GM12878 (cell line): Measurements from ENCODE around the gene ACP4. TPM values are rescaled to one million over a fixed set of nuclear protein-coding genes. Genes with fewer than 3 reads are reported as not detected.
A peak's percentile ranks its signal among the peaks of the same experiment; 100 is the strongest.

Experiments
- ATAC-seq: fragments of 200-7000 bp; cut with Tn5 transposase; 3 replicates; pipeline ENCODE4 v1.9.1; 2020; ENCODE audit warnings: mild to moderate bottlenecking, moderate library complexity
- BruUV-seq: library from RNA; stranded (reverse); fragments of 400-500 nt; replicated peaks from 2 replicates; lab custom pipeline; 2021; lab: Mats Ljungman, UMichigan
- CTCF ChIA-PET: fragments of 300-600 bp; sonication (Branson Sonifier 250); formaldehyde crosslinking; extraction: SDS; loops from one replicate; lab custom pipeline; 2021; ENCODE audit warnings: inconsistent platforms; lab: Yijun Ruan, JAX
- POLR2A ChIA-PET: fragments of 350-600 bp; formaldehyde crosslinking; extraction: SDS; loops from one replicate; lab custom pipeline; 2021; ENCODE audit warnings: inconsistent platforms; lab: Charles Lee
- RAD21 ChIA-PET: fragments of 300-600 bp; sonication (Branson Sonifier 250); formaldehyde crosslinking; loops from one replicate; lab custom pipeline; 2023; ENCODE audit warnings: antibody characterized with exemption; ENCODE audit not compliant: unreplicated experiment; lab: Charles Lee
- SMC1A ChIA-PET: fragments of 300-600 bp; sonication (Branson Sonifier 250); formaldehyde crosslinking; loops from one replicate; lab custom pipeline; 2023; ENCODE audit not compliant: unreplicated experiment, uncharacterized antibody; lab: Charles Lee
- DNase-seq: peaks from one replicate; pipeline ENCODE4 v3.0.0-alpha.2; 2011; ENCODE audit warnings: low read depth, low spot score
- FAIRE-seq: peaks from 3 replicates; lab custom pipeline; 2011; peaks lifted over from hg19 to GRCh38; lab: Jason Lieb, UNC
- H2AFZ ChIP-seq: 2 replicates; pipeline ENCODE4 v1.6.0; 2011; ENCODE audit warnings: low read depth, low read length, control low read depth; ENCODE audit not compliant: control insufficient read depth
- H3K27ac ChIP-seq: 2 replicates; pipeline ENCODE4 v1.5.1; 2011; ENCODE audit warnings: control low read depth; ENCODE audit not compliant: control insufficient read depth, insufficient read depth
- H3K27me3 ChIP-seq, 2 experiments: replicated peaks in 1 of 2; 2 replicates each; pipeline versions ENCODE4 v1.6.0 to v1.6.1; 2011; ENCODE audit warnings: low read length in 1 of 2; ENCODE audit not compliant: control insufficient read depth in 2 of 2, insufficient read depth in 2 of 2
- H3K36me3 ChIP-seq, 2 experiments: 2 replicates each; pipeline ENCODE4 v1.5.1; 2011; ENCODE audit warnings: low read length in 1 of 2; ENCODE audit not compliant: control insufficient read depth in 2 of 2, insufficient read depth in 2 of 2
- H3K4me1 ChIP-seq: 2 replicates; pipeline ENCODE4 v1.6.1; 2011; ENCODE audit warnings: mild to moderate bottlenecking, low read length, moderate library complexity, mixed read lengths; ENCODE audit not compliant: control insufficient read depth, insufficient read depth
- H3K4me2 ChIP-seq: 2 replicates; pipeline ENCODE4 v1.6.0; 2011; ENCODE audit warnings: control low read depth; ENCODE audit not compliant: control insufficient read depth, insufficient read depth
- H3K4me3 ChIP-seq: fragments of 200-600 bp; sonication (generic); 2 replicates; pipeline ENCODE4 v1.5.1; 2016
- H3K79me2 ChIP-seq: 2 replicates; pipeline ENCODE4 v1.6.0; 2011; ENCODE audit warnings: low read length; ENCODE audit not compliant: control insufficient read depth, insufficient read depth
- H3K9ac ChIP-seq: 2 replicates; pipeline ENCODE4 v1.8.0; 2011; ENCODE audit warnings: low read length, control low read depth, mixed read lengths; ENCODE audit not compliant: control insufficient read depth, insufficient read depth
- H3K9me3 ChIP-seq: replicated peaks from 3 replicates; pipeline ENCODE4 v1.5.1; 2011; ENCODE audit warnings: mild to moderate bottlenecking, low read length; ENCODE audit not compliant: control insufficient read depth, insufficient read depth
- H4K20me1 ChIP-seq: 2 replicates; pipeline ENCODE4 v1.6.0; 2011; ENCODE audit not compliant: control insufficient read depth, insufficient read depth
- BACH1 ChIP-seq: fragments of 450-650 bp; IDR thresholded peaks from 2 replicates; pipeline ENCODE4 v1.6.1; 2017; ENCODE audit warnings: mild to moderate bottlenecking, borderline replicate concordance
- BCL3 ChIP-seq: IDR thresholded peaks from 2 replicates; pipeline ENCODE4 v1.6.1; 2011; ENCODE audit warnings: borderline replicate concordance, low read depth, mild to moderate bottlenecking, moderate library complexity, low read length; ENCODE audit not compliant: insufficient read depth, poor library complexity, severe bottlenecking
- CEBPB ChIP-seq, 2 experiments: fragments of 150-350 bp in 1 of 2; IDR thresholded peaks; 2 replicates each; pipeline ENCODE4 v1.6.1; 2012 to 2014; ENCODE audit warnings: low read depth in 2 of 2, low read length in 2 of 2, borderline replicate concordance in 1 of 2, inconsistent platforms in 1 of 2
- MTA3 ChIP-seq: IDR thresholded peaks from 2 replicates; pipeline ENCODE4 v1.6.1; 2012; ENCODE audit warnings: low read length, inconsistent platforms, borderline replicate concordance
- POLR2A ChIP-seq: IDR thresholded peaks from 2 replicates; pipeline ENCODE4 v1.6.1; 2011; ENCODE audit warnings: low read depth, mild to moderate bottlenecking, low read length
- WRNIP1 ChIP-seq: IDR thresholded peaks from 2 replicates; pipeline ENCODE4 v1.6.1; 2011; ENCODE audit warnings: low read depth, low read length, improper control_type of control experiment, borderline replicate concordance
- ZBED1 ChIP-seq: IDR thresholded peaks from 2 replicates; pipeline ENCODE4 v1.6.1; 2016; ENCODE audit warnings: borderline replicate concordance
- WGBS: methylation state at CpG from one replicate; pipeline ENCODE4 v1.1.6; 2016; ENCODE audit warnings: low lambda C conversion rate; ENCODE audit not compliant: insufficient replicate concordance, insufficient coverage; ENCODE audit errors: missing lambda C conversion rate; 5-methylcytosine and 5-hydroxymethylcytosine counted together
- in situ Hi-C: fragments of 300-500 bp; cut with MboI; formaldehyde crosslinking; loops from 9 replicates; pipeline ENCODE4 v1.14.3; 2018; ENCODE audit warnings: mixed read lengths
- intact Hi-C: fragments of 100-400 bp; cut with micrococcal nuclease; formaldehyde crosslinking; loops from one replicate; pipeline ENCODE4 v1.14.2; 2022; ENCODE audit not compliant: unreplicated experiment
- polyA plus RNA-seq, 11 experiments: library from polyadenylated mRNA; depleted of rRNA in 4 of 11; unstranded in 6 of 11; stranded (reverse) in 5 of 11; fragments of >200 nt; fragmentation: Nextera tagmentation in 4 of 11; fragmentation: Illumina TruSeq in 1 of 11; extraction: Ambion mirVana in 4 of 11; extraction: Trizol in 1 of 11; gene quantifications; 1 replicate in 1 of 11; 2 replicates in 10 of 11; pipeline versions ENCODE4 v1.2.1 to v1.2.3, GENCODE V29; 2011 to 2016; ENCODE audit warnings: inconsistent platforms in 2 of 11, missing spikeins in 2 of 11, low read depth in 1 of 11
- total RNA-seq, 4 experiments: library from RNA; depleted of rRNA in 3 of 4; stranded (reverse); fragments of >200 nt in 3 of 4; fragmentation: Illumina TruSeq in 1 of 4; extraction: Trizol in 1 of 4; gene quantifications; 2 replicates each; pipeline versions ENCODE4 v1.2.1 to v1.2.3, GENCODE V29; 2013 to 2021

The ACP4 gene
- total and polyA plus RNA-seq, 10 of the 15 experiments (the other 5 are each of a cell fraction or from before 2014, with no cell fraction given) = not detected

- peak; percentile 85 for TF ChIP-seq ZBED1
- no peak for TF ChIP-seq CEBPB (IDR thresholded peaks at IDR 0.05; ENCODE audit: borderline replicate concordance in 1 of 2, low read depth in 2 of 2, low read length in 2 of 2)
- 0 out of 2 replicates have a peak, but pooled peaks have one; percentile 4 for TF ChIP-seq BACH1
- peak; percentile 71 for TF ChIP-seq BCL3
- TF ChIP-seq POLR2A = peak; percentile 1; the same call in 1 of the 2 replicates
- TF ChIP-seq MTA3 = 0 out of 2 replicates have a peak, but pooled peaks have one; percentile 16
- no peak for TF ChIP-seq WRNIP1
- TF ChIP-seq, all 136 proteins: peak for 5
- Histone ChIP-seq H3K4me3 (no peak overlapping the region), H3K4me2 (no peak overlapping the region), H3K36me3 (peaks cover 21 to 33% of the 10 kb centered on the region in 2 experiments; a peak in 3 of 4 replicates), H3K27ac (no peak overlapping the region), H2AFZ (no peak overlapping the region), H3K9ac (no peak overlapping the region), H3K4me1 (peaks cover 5% of the 10 kb centered on the region), H3K9me3 (no peaks in the 10 kb centered on the region), H4K20me1 (peaks cover 8% of the 10 kb centered on the region), H3K79me2 (peaks cover 15% of the 10 kb centered on the region), H3K27me3 (no peaks in the 10 kb centered on the region)
- SMC1A ChIA-PET = interaction anchor here (0.8 to 2.0 kb wide), 3 partner anchors 25 to 126 kb away, joined by 3 to 7 read pairs (median 3); no protein-coding TSS in a partner anchor
- POLR2A ChIA-PET = interaction anchor here (0.5 to 1.1 kb wide), 3 partner anchors 17 to 122 kb away, joined by 3 to 5 read pairs (median 3); no protein-coding TSS in a partner anchor
- FAIRE-seq (peak; percentile 54), DNase-seq (no peak), ATAC-seq (no peak; the same call in 1 of the 3 replicates)
- CTCF ChIA-PET = interaction anchor here (1.2 to 3.4 kb wide), 2 partner anchors 110 to 126 kb away, joined by 5 to 24 read pairs; no protein-coding TSS in a partner anchor
- intact Hi-C loops = loop anchor here (2.0 kb wide), 1 partner anchor 127 kb away; no protein-coding TSS in a partner anchor
- in situ Hi-C loops = no loop called here
- RAD21 ChIA-PET = interaction anchor here (0.6 to 6.7 kb wide), 2 partner anchors 122 to 126 kb away, joined by 3 to 35 read pairs; no protein-coding TSS in a partner anchor
- BruUV-seq = no TSS peak
- 80% methylated on average over 4 of the region's 4 CpGs for WGBS
Observed at GRCh38 chr19:50795664-50796073, 5.5 kb downstream of the ACP4 start.
